EH (cell line): ENCODE measurements around the gene PAQR7.

ENCODE experiments used
- DNase-seq: peaks from one replicate; pipeline ENCODE4 v3.0.0-alpha.2; 2015; ENCODE audit warnings: low read depth

Gene PAQR7

DNA sequence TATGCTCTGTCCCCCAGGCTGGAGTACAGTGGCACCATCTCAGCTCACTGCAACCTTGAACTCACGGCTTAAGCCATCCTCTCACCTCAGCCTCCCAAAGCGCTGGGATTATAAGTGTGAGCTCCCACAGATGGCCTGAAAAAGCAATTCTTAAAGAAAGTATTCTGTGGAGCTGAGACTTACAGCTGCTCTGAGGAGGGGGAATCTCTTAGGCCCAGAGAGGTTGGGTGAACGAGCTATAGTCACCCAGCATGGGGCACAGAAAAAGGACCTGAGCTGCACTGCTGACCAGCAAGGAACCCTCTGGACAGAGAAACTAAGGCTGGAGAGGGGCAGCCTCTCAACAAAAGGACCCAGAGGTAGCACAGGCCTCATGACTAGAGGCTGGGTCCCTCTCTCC lies 1.3 kb downstream of the PAQR7 start:
- no peak for DNase-seq

DNA sequence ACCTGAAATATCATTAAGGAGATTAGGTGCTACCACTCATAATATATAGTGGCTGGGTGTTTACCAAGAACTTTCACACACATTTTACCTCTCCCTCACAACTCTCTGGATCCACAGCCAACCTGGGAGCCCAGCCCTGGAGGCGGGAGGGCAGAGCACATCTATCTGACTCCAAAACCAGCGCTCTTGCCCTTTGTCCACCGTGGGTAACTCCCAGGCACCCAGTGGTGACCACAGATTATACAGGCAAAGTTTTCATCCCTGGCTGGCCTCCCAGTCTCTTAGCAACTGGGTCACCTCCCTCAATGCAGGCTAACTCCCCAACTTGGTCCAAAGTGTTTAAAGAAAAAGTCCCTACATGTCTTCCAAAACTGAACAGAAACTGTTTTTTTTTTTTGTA lies 2.4 kb downstream of the PAQR7 start:
- peak; percentile 23 for DNase-seq

DNA sequence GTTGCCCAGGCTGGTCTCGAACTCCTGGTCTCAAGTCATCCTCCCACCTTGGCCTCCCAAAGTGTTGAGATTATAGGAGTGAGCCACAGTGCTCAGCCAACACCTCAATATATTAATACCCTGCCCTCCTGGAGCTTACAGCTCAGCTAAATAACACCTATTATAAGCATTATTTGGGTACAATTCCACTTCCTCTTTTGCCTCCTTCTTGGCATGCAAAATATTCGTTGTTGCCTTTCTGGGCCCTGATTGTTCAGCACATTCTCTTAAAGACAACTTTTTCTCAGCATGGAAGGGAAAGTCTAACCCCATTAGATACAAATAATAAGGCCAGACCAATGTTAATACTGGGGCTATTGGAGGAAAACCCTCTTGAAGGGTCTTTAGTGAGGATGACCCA lies 2.8 kb downstream of the PAQR7 start:
- DNase-seq: no peak

DNA sequence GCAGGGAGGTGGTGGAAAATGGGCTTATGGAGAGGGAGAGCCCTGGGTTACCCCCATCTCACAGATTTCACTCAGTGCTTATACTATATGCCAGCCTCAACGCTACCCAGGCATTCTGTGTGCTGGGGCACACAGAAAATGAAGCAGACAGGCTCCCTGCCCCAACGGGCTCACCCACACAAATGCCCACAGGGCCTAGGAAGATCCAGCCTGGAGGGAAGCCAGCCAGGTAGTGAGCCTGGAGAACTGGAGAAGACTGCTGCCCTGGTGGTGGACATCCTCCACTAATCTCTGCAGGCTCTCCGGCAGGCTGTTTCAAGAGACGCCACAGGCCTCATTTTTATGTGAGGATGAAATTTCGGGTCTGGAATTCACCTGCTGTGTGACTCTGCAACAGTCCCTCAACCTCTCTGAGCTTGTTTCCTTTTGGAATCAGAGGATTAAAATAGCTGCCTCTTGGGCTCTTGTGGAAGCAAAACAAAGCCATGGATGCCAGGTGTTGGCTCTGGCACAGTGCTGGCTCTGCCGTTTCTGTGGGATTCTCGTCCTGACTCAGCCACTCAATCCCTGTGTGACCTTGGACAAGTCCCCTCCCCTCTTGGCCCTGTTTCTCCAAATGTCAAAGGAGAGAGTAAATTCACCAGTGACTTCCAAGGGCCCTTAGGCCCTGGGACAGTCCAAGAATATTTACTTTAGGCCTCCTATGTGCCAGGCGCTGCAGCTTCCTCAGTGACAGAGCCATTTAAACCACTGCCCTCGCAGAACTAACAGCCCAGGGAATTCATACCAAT lies 3.6 kb downstream of the PAQR7 start:
- DNase-seq: no peak

- no peak for DNase-seq
Observed at GRCh38 chr1:25871086-25871703, 4.3 kb downstream of the PAQR7 start.

DNA sequence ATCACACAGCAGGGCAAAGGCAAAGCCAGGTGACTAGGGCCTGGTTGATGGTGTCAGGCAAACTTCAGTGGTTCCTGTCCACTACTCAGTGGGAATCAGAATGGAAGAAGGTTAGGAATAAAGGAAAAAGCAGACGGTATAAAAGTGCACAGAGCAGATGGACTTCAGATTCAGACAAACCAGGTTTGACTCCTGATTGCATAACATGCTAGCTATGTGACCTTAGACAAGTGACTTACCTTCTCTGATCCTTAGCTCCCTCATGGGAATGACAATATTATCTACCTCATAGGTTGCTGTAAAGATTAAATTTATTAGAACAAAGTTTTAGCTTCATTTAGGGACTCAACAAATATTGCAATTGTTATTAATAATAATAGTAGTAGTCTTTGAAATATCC lies 4.9 kb downstream of the PAQR7 start:
- no peak for DNase-seq

- DNase-seq: no peak
Observed at GRCh38 chr1:25869909-25870606, 5.5 kb downstream of the PAQR7 start.

DNA sequence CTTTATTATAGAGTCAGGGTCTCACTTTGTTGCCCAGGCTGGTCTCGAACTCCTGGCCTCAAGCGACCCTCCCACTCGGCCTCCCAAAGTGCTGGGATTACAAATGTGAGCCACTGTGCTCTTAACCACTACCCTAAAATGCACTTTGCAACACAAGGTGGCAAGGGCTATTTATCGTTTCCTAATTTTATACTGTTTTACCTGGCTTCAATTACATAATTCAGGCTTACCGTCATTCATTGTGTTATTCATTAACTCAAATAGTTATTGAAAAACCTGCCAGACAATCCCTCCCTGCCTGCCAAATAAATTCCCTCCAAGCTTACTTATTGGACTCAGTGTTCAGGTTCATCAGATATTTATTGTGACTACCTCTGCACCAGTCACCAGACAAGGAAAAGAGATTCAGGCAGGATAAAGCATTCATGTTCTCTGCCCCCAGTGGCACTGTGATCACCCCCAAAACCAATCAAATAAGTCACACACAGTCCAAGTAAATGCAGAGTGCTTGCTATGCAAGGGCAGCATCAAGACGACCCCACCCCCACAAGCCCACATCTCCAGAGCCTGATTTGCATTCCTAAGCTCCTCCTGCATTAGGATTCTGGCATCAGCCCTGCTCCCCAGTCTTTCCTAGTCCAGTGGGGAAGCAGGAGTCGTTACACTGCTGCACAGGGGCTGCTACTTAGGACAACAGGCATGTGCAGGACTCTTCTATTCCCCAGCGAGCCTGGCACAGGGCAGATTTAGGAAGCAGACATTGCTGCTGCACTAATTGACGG lies 8.1 kb downstream of the PAQR7 start:
- no peak for DNase-seq

GRCh38 chr1:25866288-25866687 lies 9.2 kb downstream of the PAQR7 start:
- DNase-seq: no peak

DNA sequence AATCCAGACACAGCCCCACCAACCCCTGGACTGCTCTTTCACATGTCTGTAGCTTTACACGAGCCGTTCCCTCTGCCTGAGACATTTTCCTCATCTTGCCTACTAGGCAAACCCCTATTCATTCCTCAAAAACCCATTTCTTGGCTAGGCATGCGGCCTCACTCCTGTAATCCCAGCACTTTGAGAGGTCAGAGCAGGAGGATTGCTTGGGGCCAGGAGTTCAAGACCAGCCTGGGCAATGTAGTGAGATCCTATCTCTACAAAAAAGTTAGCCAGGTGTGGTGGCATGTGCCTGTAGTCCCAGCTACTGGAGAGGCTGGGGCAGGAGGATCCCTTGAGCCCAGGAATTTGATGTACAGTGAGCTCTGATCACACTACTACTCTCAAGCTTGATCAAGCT lies 11.1 kb downstream of the PAQR7 start:
- no peak for DNase-seq

- DNase-seq: no peak
Observed at GRCh38 chr1:25863486-25864262, 11.8 kb downstream of the PAQR7 start.

GRCh38 chr1:25862785-25863485 lies 12.6 kb downstream of the PAQR7 start:
- DNase-seq: no peak

GRCh38 chr1:25861316-25862286 lies 13.9 kb downstream of the PAQR7 start:
- no peak for DNase-seq

DNA sequence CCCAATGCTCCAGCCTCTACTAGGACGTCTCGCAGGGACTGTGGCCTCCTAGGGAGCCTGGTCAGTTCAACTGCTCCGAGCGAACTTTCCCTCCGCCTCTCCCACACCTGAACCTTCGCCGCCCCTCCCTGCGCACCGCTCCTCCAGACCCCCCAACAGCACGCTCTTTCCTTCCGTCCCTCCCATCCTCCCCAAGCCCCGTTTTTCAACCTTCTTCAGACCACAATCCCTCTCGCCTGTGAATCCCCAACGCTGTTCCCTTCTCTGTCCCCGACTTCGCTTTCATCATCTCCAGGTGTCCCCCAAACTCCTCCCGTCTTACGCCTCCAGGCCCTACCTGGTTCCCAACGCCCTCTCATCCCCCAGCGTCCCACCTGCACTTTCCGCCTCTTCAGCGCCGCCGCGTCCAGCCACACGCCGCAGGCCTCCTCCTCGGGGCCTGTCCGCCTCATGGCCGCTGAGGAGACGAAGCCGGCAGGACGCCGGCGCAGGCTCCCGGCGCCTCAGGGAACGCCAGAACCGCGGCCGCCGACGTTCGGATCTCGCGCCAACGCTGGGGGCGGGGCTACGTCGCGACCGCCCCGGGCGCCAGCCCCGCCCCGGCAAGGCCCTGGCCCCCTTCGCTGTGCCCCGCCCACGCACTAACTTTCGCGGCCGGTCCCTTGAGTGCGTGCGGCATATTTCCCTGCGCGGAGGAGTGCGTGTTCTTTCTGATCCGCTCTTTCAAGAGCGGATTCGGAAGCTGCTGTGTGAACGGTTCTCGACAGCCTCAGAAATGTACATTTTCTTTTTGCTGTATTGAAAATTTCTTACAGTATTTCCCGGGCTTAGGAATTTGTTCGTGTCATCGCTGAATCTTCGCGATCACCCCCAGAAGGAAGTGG lies 16.4 kb downstream of the PAQR7 start, which contains the start of gene AUNIP:
AUNIP (minus strand) TSS at position 552 of the 884 bp plus-strand sequence; CDS start at position 452, 100 bp downstream.
- peak; percentile 89 for DNase-seq

- DNase-seq: no peak
Observed at GRCh38 chr1:25858494-25858893, 17.0 kb downstream of the PAQR7 start.

DNA sequence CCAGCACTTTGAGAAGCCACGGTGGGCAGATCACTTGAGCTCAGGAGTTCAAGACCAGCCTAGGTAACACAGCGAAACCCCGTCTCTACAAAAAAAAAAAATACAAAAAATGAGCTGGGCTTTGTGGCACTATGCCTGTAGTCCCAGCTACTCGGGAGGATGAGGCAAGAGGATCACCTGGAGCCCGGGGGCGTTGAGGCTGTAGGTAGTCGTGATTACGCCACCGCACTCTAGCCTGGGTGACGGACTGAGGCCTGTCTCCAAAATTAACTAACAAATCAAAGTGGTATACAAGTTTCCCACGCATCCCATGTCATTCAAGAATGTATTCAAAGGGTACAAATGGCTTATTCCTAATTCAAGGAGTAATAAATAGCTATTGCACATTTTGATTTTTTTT lies 18.7 kb downstream of the PAQR7 start:
- DNase-seq: no peak

GRCh38 chr1:25854554-25854953 lies 21.0 kb downstream of the PAQR7 start:
- DNase-seq: no peak

DNA sequence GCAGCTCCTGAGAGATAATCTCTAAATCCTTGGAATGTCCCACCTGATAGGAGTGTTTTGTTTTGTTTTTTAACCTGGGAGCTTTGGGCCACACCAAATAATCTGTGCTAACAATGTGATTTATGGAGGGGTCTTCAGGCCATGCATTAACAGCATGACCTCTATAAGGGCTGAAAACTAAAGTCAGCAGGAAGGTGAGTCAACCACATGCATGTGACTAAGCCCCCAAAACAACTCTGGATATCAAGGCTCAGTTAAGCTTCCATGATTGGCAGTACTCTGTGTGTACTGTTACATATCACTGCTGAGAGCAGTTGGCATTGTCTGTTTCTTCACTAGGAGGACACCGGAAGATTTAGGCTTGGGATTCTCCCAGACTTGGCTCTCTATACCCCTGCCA lies 27.0 kb downstream of the PAQR7 start:
- DNase-seq: no peak

- DNase-seq: no peak
Observed at GRCh38 chr1:25847929-25848328, 27.6 kb downstream of the PAQR7 start.
